HG02943 (cell line): ENCODE results near the gene PRKD1.

Experiments
- ATAC-seq: cut with Tn5 transposase; IDR thresholded peaks from one replicate; pipeline ENCODE4 v1.9.1; 2021; ENCODE audit warnings: mild to moderate bottlenecking, low read depth, moderate library complexity; ENCODE audit not compliant: unreplicated experiment

PRKD1 gene

DNA sequence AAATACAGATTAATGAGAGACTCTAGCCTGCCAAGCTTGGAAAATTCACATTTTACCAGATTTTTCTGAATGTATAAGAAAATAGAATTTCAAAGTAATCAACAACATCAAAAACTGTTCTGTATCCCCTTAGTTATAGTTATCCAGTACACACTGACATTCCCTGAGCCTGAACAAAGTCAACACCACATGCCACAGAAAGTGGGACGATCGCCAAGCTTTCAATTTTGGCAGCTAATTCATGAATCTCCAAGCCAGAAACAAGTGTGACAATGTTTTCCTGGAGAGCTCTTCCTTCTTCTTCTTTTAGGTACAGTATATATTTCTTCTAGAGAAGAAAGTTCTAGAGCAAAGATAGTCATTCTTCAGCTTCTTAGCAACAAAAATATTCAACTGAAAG lies 290.2 kb downstream of the PRKD1 start:
- ATAC-seq, result no peak

DNA sequence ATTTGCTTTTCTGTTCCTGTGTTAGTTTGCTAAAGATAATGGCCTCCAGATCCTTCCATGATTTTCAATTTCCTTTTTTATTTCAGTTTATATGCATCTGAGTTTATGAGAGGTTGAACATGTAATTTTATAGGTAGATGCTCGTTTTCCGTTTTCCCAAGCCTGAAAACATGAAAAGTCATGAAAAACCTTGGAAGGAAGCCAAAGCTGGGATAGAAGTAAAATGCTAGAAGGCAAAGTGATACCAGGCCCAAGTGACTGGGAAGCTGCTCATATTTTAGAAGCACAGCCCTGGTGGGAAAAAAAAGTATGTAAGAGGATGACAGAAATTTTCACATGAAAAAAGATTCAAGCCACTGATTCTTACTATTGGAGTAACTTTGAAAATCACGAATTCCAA lies 290.8 kb downstream of the PRKD1 start:
- ATAC-seq, result no peak

GRCh38 chr14:29630566-29631160 lies 297.0 kb downstream of the PRKD1 start:
- no peak for ATAC-seq

GRCh38 chr14:29629839-29630238 lies 297.8 kb downstream of the PRKD1 start:
- ATAC-seq, result no peak

- no peak for ATAC-seq
Observed at GRCh38 chr14:29627137-29627536, 300.5 kb downstream of the PRKD1 start.

DNA sequence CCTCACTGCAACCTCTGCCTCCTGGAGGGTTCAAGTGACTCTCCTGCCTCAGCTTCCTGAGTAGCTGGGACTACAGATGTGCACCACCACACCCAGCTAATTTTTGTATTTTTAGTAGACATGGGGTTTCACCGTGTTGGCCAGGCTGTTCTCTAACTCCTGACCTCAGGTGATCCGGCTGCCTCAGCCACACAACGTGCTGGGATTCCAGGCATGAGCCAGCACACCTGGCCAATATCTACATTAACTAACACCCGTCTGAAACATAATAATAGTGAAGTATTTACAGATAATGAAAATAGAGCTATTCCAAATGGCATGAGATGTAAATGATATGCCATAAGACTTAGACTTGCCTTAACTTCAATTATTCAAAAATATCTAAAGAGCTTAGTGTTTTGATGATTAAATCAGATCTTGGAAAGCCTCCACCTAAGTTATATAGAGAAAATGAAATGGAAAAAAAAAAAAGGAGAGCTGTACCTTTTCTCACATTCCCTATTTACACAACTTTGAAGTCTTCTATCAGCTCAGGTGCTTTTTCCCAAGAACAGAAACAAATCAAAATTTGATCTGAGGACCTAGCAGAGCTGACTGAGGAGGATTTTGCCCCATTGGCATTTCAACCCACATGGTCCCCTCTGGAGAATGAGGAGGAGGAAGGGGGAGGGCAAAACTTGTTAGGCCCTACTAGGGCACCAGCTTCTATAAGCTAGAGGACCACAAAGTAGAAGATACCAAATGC lies 309.2 kb downstream of the PRKD1 start:
- no peak for ATAC-seq

DNA sequence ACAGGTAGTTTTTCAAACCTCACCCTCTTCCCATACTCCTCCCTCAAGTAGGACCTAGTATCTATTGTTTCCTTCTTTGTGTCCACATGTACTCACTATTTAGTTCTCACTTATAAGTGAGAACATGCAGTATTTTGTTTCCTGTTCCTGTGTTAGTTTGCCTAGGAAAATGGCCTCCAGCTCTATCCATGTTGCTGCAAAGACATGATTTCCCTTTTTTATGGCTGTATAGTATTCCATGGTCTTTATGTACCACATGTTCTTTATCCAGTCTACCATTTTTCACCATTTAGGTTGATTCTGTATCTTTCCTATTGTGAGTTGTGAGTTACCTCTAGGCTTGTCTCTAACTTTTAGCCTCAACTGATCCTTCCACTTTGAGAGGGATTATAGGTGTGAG lies 310.7 kb downstream of the PRKD1 start:
- no peak for ATAC-seq

GRCh38 chr14:29608861-29609260 lies 318.8 kb downstream of the PRKD1 start:
- ATAC-seq, result no peak

DNA sequence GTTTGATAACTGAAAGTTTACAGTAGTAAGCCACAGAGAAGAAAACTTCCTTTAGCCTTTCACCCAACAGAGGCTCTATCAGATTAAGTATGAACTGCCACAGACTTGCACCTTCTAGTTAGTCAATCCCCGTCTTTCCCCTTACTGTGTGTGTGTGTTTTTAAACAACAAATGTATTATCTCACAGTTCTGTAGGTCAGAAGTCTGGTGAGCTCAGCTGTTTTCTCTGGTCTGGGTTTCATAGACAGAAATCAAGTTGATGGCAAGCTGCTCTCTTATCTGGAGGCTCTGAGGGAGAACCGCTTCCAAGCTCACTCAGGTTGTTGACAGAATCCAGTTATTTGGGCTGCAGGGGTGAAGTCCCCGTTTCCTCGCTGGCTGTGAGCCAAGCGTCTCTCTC lies 320.5 kb downstream of the PRKD1 start:
- no peak for ATAC-seq

DNA sequence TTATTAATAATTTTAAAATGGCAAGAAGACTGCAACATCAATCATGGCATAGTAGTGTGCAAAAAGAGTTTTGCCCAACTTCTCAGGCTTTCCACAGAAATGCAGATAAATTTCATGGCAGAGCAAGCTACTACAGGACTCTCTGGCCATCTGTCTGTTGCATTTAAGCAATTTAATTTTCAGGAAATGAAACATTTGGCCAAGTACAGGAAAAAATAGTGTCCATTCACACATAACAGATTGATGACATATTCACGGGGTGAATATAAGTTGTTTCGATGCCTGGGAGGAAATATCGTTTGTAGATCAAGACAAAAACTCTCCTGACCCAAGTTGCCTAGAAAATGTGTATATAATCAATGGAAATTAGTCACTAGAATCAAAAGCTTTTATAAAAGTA lies 324.0 kb downstream of the PRKD1 start:
- no peak for ATAC-seq

DNA sequence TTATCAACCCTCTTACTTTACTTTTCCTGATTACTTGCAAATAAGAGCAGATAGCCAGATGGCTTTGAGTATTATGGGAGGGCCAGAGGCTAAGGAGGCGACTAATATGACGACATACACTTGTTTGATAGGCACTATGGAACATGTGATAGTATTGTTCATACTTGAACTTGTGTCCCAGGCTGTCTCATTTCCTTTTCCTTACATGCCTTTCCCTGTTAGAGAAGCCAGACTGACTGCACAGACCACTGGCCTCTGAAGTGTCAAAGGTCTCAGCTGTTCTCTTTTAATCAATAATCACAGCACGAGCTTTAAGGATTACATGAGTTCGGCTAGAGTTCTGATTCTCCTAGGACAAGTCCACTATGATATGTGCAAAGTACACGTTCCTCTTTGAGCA lies 326.0 kb downstream of the PRKD1 start:
- ATAC-seq, result no peak

GRCh38 chr14:29587761-29588470 lies 339.7 kb downstream of the PRKD1 start:
- ATAC-seq, result no peak

GRCh38 chr14:29587046-29587445 lies 340.6 kb downstream of the PRKD1 start:
- ATAC-seq, result no peak

- ATAC-seq, result no peak
Observed at GRCh38 chr14:29584992-29585391, 342.7 kb downstream of the PRKD1 start.

DNA sequence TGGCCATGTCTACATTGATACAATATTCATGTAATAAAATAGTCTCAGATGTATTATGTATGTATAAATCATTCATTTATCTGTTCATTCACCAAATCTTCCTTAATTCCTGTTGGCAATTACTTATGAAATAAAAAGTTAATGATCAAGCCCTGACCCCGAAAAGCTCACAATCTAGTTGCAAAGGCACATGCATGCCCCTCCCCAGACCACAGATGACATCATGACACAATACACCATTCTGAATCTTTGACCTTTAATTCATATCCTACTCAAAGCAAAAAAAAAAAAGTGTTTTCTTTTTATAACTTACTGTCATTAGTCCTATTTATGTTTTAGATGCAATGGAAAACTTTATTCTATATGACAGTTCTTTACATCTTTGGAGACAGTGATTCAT lies 346.9 kb downstream of the PRKD1 start:
- no peak for ATAC-seq

- ATAC-seq, result no peak
Observed at GRCh38 chr14:29579838-29580237, 347.8 kb downstream of the PRKD1 start.

GRCh38 chr14:29576927-29577326 lies 350.7 kb downstream of the PRKD1 start:
- no peak for ATAC-seq

- no peak for ATAC-seq
Observed at GRCh38 chr14:29569194-29569593, 358.5 kb downstream of the PRKD1 start.

DNA sequence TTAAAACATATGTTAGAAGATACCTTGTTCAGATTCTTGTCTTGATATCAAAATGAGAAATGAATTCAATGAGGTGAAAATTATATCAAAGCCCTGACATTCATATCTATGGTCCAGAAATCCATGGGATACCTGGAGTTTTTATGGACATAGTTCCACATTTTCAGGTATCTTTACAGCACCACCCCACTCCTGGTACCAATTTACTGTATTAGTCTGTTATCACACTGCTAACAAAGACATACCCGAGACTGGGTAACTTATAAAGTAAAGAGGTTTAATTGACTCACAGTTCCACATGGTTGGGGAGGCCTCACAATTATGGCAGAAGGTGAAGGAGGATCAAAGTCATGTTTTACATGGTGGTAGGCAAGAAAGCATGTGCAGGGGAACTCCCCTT lies 361.5 kb downstream of the PRKD1 start:
- ATAC-seq, result no peak

GRCh38 chr14:29558516-29558915 lies 369.1 kb downstream of the PRKD1 start:
- ATAC-seq, result no peak

- no peak for ATAC-seq
Observed at GRCh38 chr14:29554335-29554734, 373.3 kb downstream of the PRKD1 start.

DNA sequence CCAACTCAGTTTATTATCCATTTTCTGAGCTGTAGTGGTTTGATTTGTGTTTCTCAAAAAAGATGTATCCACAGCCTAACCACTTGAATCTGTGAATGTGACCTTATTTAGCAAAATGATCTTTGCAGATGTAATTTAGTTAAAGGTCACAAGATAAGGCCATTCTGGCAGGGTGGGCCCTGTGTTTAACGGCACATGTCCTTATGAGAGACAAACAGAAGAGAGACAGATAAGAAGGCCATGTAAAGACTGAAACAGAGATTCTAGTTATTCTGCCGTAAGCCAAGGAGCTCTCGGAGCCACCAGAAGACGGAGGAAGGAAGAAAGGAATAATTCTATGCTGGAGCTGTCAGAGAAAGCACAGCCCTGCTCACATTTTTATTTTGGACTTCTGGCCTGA lies 374.2 kb downstream of the PRKD1 start:
- no peak for ATAC-seq
